ENCODE results near the gene B4GALT2. TPM values are rescaled to one million over a fixed set of nuclear protein-coding genes. Genes with fewer than 3 reads are reported as not detected.

The B4GALT2 gene
- total RNA-seq, 2 experiments from 2014 or later: 0.57 to 1.4 TPM

- H3K27ac ChIP-seq (ENCODE audit: low read depth, low read length, poor library complexity, severe bottlenecking): no peak overlapping the region
- ChIA-PET POLR2A (no interaction called here), CTCF (ENCODE audit: unreplicated experiment) (no interaction called here)
- no peaks in the 10 kb centered on the region for H4K20me1 ChIP-seq (ENCODE audit: insufficient read depth, low read length)
- no peak for DNase-seq (ENCODE audit: low spot score)
- no peak overlapping the region for H3K4me2 ChIP-seq (ENCODE audit: low read length)
- no TSS peak for BruUV-seq (replicated peaks)
- TF ChIP-seq EZH2phosphoT487 (IDR thresholded peaks at IDR 0.05; ENCODE audit: borderline replicate concordance, low read depth, low read length) (no peak), CTCF (conservative IDR thresholded peaks at IDR 0.05; ENCODE audit: low read length) (no peak)
- peaks cover 21% of the 10 kb centered on the region for H3K4me1 ChIP-seq (ENCODE audit: insufficient read depth, low read length, poor library complexity, severe bottlenecking)
- H2AFZ ChIP-seq (ENCODE audit: low read length): no peak overlapping the region
- no peaks in the 10 kb centered on the region for H3K9me3 ChIP-seq (ENCODE audit: low read length)
- no peaks in the 10 kb centered on the region for H3K79me2 ChIP-seq (ENCODE audit: insufficient read depth, low read depth, low read length)
- H3K9me2 ChIP-seq (ENCODE audit: insufficient read depth, low read length): no peaks in the 10 kb centered on the region
- no peak overlapping the region for H3K4me3 ChIP-seq (ENCODE audit: low read depth, low read length, poor library complexity, severe bottlenecking)
- intact Hi-C loops (cut with micrococcal nuclease; ENCODE audit: unreplicated experiment): no loop called here
- no peaks in the 10 kb centered on the region for H3K36me3 ChIP-seq (ENCODE audit: insufficient read depth, low read length)
These were observed 17.1 kb downstream of the B4GALT2 start for GRCh38 chr1:43995984-43996732.

GRCh38 chr1:43996733-43997115 is 17.7 kb downstream of the B4GALT2 start:
- Histone ChIP-seq H3K27ac (ENCODE audit: low read depth, low read length, poor library complexity, severe bottlenecking) (no peak overlapping the region), H3K9me3 (ENCODE audit: low read length) (no peaks in the 10 kb centered on the region), H3K36me3 (ENCODE audit: insufficient read depth, low read length) (no peaks in the 10 kb centered on the region), H3K4me3 (ENCODE audit: low read depth, low read length, poor library complexity, severe bottlenecking) (no peak overlapping the region), H3K4me1 (ENCODE audit: insufficient read depth, low read length, poor library complexity, severe bottlenecking) (peaks cover 18% of the 10 kb centered on the region), H3K9me2 (ENCODE audit: insufficient read depth, low read length) (no peaks in the 10 kb centered on the region), H3K79me2 (ENCODE audit: insufficient read depth, low read depth, low read length) (no peaks in the 10 kb centered on the region), H3K4me2 (ENCODE audit: low read length) (no peak overlapping the region), H4K20me1 (ENCODE audit: insufficient read depth, low read length) (no peaks in the 10 kb centered on the region), H2AFZ (ENCODE audit: low read length) (no peak overlapping the region)
- intact Hi-C loops (cut with micrococcal nuclease; ENCODE audit: unreplicated experiment): no loop called here
- POLR2A ChIA-PET: no interaction called here
- no TSS peak for BruUV-seq (replicated peaks)
- TF ChIP-seq CTCF (conservative IDR thresholded peaks at IDR 0.05; ENCODE audit: low read length) (no peak), EZH2phosphoT487 (IDR thresholded peaks at IDR 0.05; ENCODE audit: borderline replicate concordance, low read depth, low read length) (no peak)
- DNase-seq (ENCODE audit: low spot score): no peak
- CTCF ChIA-PET (ENCODE audit: unreplicated experiment): no interaction called here

- Histone ChIP-seq H3K36me3 (ENCODE audit: insufficient read depth, low read length) (no peaks in the 10 kb centered on the region), H2AFZ (ENCODE audit: low read length) (no peak overlapping the region), H4K20me1 (ENCODE audit: insufficient read depth, low read length) (no peaks in the 10 kb centered on the region), H3K79me2 (ENCODE audit: insufficient read depth, low read depth, low read length) (no peaks in the 10 kb centered on the region), H3K9me2 (ENCODE audit: insufficient read depth, low read length) (no peaks in the 10 kb centered on the region), H3K9me3 (ENCODE audit: low read length) (no peaks in the 10 kb centered on the region), H3K4me3 (ENCODE audit: low read depth, low read length, poor library complexity, severe bottlenecking) (no peak overlapping the region), H3K4me2 (ENCODE audit: low read length) (no peak overlapping the region), H3K4me1 (ENCODE audit: insufficient read depth, low read length, poor library complexity, severe bottlenecking) (peaks cover 11% of the 10 kb centered on the region), H3K27ac (ENCODE audit: low read depth, low read length, poor library complexity, severe bottlenecking) (no peak overlapping the region)
- POLR2A ChIA-PET: no interaction called here
- no TSS peak for BruUV-seq (replicated peaks)
- CTCF ChIA-PET (ENCODE audit: unreplicated experiment): no interaction called here
- TF ChIP-seq EZH2phosphoT487 (IDR thresholded peaks at IDR 0.05; ENCODE audit: borderline replicate concordance, low read depth, low read length) (no peak), CTCF (conservative IDR thresholded peaks at IDR 0.05; ENCODE audit: low read length) (no peak)
- no peak for DNase-seq (ENCODE audit: low spot score)
- intact Hi-C loops (cut with micrococcal nuclease; ENCODE audit: unreplicated experiment): no loop called here
These were observed 18.4 kb downstream of the B4GALT2 start for GRCh38 chr1:43997295-43997999.
